ENCODE data around the gene TREML4.

DNA sequence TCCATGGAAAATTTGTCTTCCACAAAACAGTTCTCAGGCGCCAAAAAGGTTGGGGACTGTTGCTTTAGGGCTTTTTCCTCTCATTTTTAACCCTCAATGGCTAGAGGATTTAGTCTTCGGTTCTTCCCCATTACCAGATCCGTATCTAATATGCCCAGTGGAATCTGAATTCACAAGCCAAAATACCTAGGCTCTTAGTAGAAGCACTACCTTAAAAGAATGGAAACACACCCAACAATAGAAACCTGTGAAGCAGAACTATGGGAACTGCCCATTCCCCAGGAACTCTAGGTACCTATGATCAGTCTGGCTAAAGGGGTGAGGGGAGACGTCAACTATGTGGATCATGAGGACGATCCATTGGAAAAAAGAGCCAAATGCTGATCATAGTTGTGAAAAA lies 3.1 kb downstream of the TREML4 start:
- TF ChIP-seq CTCF (conservative IDR thresholded peaks at IDR 0.05; ENCODE audit: low read length), result no peak
- no peak for TF ChIP-seq EZH2phosphoT487 (IDR thresholded peaks at IDR 0.05; ENCODE audit: borderline replicate concordance)
